Lower lobe of right lung (tissue), 2 donors: ENCODE data around the gene CD226. TPM values are rescaled to one million over a fixed set of nuclear protein-coding genes. Genes with fewer than 3 reads are reported as not detected.
"Not testable (repeated sequence)": the region's sequence is repeated elsewhere in the genome, so short reads cannot be mapped to it uniquely, and the experiment has no call there.

Source experiments
- ATAC-seq, 2 donors: fragments of 200-7000 bp; cut with Tn5 transposase; one replicate each; pipeline ENCODE4 v1.9.1; 2020 to 2022; ENCODE audit warnings: mild to moderate bottlenecking in 2 of 2, moderate library complexity in 2 of 2
- DNase-seq: peaks from one replicate; pipeline ENCODE4 v3.0.0-alpha.2; 2020
- H3K27ac ChIP-seq: fragments of 200-600 bp; one replicate; pipeline ENCODE4 v1.8.0; 2022
- H3K27me3 ChIP-seq: fragments of 200-600 bp; one replicate; pipeline ENCODE4 v1.8.0; 2022; ENCODE audit warnings: low read depth
- H3K36me3 ChIP-seq: fragments of 200-600 bp; one replicate; pipeline ENCODE4 v1.8.0; 2022; ENCODE audit warnings: mild to moderate bottlenecking
- H3K4me1 ChIP-seq: fragments of 200-600 bp; one replicate; pipeline ENCODE4 v1.8.0; 2022
- H3K4me3 ChIP-seq: fragments of 200-600 bp; one replicate; pipeline ENCODE4 v1.8.0; 2022; ENCODE audit warnings: mild to moderate bottlenecking
- H3K9me3 ChIP-seq: fragments of 200-600 bp; one replicate; pipeline ENCODE4 v1.8.0; 2022
- intact Hi-C: fragments of 100-400 bp; cut with DNase I; formaldehyde crosslinking; loops from one replicate; pipeline ENCODE4 v1.11.0; 2022
- total RNA-seq: library from RNA; stranded (reverse); fragmentation: NEBNext Ultra II Directional; extraction: Animal tissue kit (Norgen Biotek cat#: 25700); gene quantifications from one replicate; pipeline ENCODE4 v1.2.1, GENCODE V29; 2021
- TF ChIP-seq, protein P1 (sequence below): fragments of 200-600 bp; IDR thresholded peaks from one replicate; pipeline ENCODE4 v1.8.0; 2022; ENCODE audit warnings: antibody characterized with exemption, mild to moderate bottlenecking
- donor health status: DM: no; HTN: yes; CAD: no; lungs with severe emphysema.

CD226 gene
- total RNA-seq, 1 donor from 2014 or later = 5.4 TPM

DNA sequence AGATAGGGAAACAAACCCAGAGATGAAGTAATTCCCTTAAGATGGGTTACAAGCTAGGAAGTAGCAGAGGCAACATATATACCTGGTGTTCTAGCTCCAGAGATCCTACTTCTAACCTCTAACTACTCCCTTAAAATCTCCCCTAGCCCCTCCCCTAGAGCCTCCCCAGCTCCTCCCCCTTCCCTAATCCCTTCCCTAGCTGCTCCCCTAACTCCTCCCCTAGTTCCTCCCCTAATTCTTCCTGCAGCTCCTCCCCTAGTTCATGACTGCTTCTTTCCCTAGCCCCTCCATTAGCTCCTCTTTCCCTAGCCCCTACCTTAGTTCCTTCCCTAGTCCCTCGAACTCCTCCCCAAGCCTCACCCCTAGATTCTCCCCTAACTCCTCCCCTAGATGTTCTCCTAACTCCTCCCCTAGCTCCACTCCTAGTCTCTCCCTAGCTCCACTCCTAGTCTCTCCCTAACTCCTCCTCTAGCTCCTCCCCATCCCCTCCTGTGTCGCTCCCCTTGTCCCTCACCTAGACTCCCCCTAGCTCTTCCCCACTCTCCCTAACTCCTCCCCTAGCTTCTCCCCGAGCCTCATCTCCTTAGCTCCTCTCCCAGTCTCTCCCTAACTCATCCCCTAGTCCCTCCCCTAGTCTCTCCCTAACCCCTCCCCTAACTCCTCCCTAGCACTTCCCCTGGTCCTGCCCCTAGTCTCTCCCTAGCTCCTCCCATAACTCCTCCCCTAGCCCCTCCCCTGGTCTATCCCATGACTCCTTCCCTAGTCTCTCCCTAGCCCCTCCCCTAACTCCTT lies 108.9 kb downstream of the CD226 start:
- Histone ChIP-seq H3K9me3 (no peaks in the 10 kb centered on the region), H3K4me3 (no peak overlapping the region), H3K27me3 (no peaks in the 10 kb centered on the region), H3K4me1 (no peaks in the 10 kb centered on the region), H3K36me3 (no peaks in the 10 kb centered on the region), H3K27ac (no peak overlapping the region)
- peak; percentile 32 to 38 for ATAC-seq
- DNase-seq = no peak
- TF ChIP-seq, protein P1, sequence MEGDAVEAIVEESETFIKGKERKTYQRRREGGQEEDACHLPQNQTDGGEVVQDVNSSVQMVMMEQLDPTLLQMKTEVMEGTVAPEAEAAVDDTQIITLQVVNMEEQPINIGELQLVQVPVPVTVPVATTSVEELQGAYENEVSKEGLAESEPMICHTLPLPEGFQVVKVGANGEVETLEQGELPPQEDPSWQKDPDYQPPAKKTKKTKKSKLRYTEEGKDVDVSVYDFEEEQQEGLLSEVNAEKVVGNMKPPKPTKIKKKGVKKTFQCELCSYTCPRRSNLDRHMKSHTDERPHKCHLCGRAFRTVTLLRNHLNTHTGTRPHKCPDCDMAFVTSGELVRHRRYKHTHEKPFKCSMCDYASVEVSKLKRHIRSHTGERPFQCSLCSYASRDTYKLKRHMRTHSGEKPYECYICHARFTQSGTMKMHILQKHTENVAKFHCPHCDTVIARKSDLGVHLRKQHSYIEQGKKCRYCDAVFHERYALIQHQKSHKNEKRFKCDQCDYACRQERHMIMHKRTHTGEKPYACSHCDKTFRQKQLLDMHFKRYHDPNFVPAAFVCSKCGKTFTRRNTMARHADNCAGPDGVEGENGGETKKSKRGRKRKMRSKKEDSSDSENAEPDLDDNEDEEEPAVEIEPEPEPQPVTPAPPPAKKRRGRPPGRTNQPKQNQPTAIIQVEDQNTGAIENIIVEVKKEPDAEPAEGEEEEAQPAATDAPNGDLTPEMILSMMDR = no peak
- intact Hi-C loops = no loop called here

DNA sequence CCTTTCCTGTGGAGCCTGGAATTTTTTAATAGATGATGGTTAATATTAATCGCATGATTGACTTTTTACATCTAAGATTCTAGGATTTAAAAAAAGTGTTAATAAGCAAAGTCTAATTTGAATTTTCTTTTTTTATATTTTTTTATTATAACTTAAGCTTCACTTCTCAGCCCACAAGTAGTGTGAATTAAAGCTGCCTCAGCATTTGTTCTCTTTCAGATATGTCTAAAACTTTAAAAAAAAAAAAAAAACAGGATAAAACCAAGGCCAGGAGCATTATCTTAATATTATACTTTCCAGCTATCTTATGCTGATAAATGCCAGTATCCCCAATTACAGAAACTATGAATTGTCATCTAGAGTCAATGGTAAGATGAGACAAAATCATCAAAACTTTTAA lies 109.7 kb downstream of the CD226 start:
- H3K4me3 ChIP-seq = no peak overlapping the region
- no peak for ATAC-seq
- no peaks in the 10 kb centered on the region for H3K36me3 ChIP-seq
- intact Hi-C loops = no loop called here
- TF ChIP-seq, protein P1 = no peak
- DNase-seq = no peak
- H3K27me3 ChIP-seq = no peaks in the 10 kb centered on the region
- no peaks in the 10 kb centered on the region for H3K9me3 ChIP-seq
- H3K4me1 ChIP-seq = no peaks in the 10 kb centered on the region
- H3K27ac ChIP-seq = no peak overlapping the region

- H3K36me3 ChIP-seq, H3K4me3 ChIP-seq, H3K27me3 ChIP-seq, ATAC-seq, intact Hi-C loops, H3K27ac ChIP-seq, DNase-seq, H3K9me3 ChIP-seq, H3K4me1 ChIP-seq: not testable (repeated sequence)
These were observed 112.7 kb downstream of the CD226 start for GRCh38 chr18:69834980-69835379.

GRCh38 chr18:69830189-69830588 lies 117.5 kb downstream of the CD226 start:
- H3K27ac ChIP-seq = no peak overlapping the region
- H3K9me3 ChIP-seq = no peaks in the 10 kb centered on the region
- no peaks in the 10 kb centered on the region for H3K27me3 ChIP-seq
- intact Hi-C loops = no loop called here
- ATAC-seq = no peak
- TF ChIP-seq, protein P1 = no peak
- H3K36me3 ChIP-seq = no peaks in the 10 kb centered on the region
- no peak for DNase-seq
- no peaks in the 10 kb centered on the region for H3K4me1 ChIP-seq
- no peak overlapping the region for H3K4me3 ChIP-seq

DNA sequence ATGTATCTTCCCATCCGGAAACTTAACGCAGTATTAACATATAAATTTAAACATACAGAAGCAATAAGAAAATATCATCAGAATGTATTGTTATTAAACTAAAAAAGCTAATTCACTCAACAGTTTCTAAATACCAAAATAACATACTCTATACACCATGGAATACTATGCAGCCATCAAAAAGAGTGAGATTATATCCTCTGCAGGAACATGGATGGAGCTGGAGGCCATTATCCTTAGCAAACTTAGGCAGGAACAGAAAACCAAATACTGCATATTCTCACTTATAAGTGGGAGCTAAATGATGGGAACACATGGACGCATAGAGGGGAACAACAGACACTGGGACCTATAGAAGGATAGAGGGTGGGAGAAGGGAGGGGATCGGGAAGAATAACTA lies 127.1 kb downstream of the CD226 start:
- Histone ChIP-seq H3K27me3 (no peaks in the 10 kb centered on the region), H3K27ac (no peak overlapping the region), H3K36me3 (no peaks in the 10 kb centered on the region), H3K4me3 (no peak overlapping the region), H3K9me3 (no peaks in the 10 kb centered on the region), H3K4me1 (no peaks in the 10 kb centered on the region)
- TF ChIP-seq, protein P1 = no peak
- ATAC-seq (no peak), DNase-seq (no peak)
- intact Hi-C loops = no loop called here

DNA sequence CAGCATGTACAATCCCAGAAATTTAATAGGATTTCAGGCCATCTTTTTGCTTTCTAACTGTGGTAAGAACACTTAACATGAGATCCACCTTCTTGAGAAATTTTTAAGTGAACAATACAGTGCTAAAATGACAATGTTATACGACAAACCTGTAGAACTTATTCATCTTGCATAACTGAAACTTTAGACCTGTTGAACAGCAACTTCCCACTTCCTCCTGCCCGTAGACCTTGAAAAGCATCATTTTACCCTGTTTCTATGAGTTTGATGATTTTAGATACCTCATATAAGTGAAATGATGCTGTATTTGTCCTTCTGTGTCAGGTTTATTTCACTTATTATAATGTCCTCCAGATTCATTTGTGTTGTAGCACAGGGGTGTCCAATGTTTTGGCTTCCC lies 128.2 kb downstream of the CD226 start:
- no peak for DNase-seq
- no peaks in the 10 kb centered on the region for H3K4me1 ChIP-seq
- no peak for ATAC-seq
- H3K9me3 ChIP-seq = no peaks in the 10 kb centered on the region
- TF ChIP-seq, protein P1 = no peak
- no peak overlapping the region for H3K4me3 ChIP-seq
- no peak overlapping the region for H3K27ac ChIP-seq
- intact Hi-C loops = no loop called here
- H3K27me3 ChIP-seq = no peaks in the 10 kb centered on the region
- no peaks in the 10 kb centered on the region for H3K36me3 ChIP-seq
